ENCODE results near the gene TXNRD1.

TXNRD1 gene

DNA sequence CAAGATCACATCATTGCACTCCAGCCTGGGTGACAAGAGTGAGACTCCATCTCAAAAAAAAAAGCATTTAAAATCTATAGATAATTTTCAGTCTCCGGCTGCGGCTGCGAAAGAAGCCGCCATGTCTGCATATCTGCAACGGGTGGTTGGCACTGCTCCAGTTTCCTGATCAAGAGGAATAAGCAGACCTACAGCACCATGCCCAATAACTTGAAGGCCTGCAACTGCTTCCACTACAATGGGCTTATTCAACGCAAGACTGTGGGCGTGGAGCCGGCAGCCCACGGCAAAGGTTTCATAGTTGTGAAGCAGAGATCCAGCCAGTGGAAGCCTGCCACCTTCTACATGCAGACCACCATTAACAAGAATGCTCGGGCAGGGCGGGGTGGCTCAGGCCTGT lies 57.4 kb downstream of the TXNRD1 start:
- FAIRE-seq, result no peak
- no peak for DNase-seq (ENCODE audit: insufficient read length, low spot score)
- no peak for TF ChIP-seq POLR2A (IDR thresholded peaks at IDR 0.05; ENCODE audit: low read depth, low read length)

DNA sequence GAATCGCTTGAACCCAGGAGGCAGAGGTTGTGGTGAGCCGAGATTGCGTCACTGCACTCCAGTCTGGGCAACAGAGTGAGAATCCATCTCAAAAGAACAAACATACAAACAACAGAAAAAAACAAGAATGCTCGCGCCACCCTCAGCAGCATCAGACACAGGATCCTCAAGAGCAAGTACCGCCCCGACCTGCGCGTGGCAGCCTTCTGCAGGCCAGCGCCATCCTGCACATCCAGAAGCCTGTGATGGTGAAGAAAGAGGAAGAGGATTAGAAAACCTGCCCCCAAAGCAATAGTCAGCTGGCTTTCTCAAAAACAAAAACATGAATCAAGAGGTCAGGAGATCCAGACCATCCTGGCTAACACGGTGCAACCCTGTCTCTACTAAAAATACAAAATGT lies 57.9 kb downstream of the TXNRD1 start:
- TF ChIP-seq POLR2A (IDR thresholded peaks at IDR 0.05; ENCODE audit: low read depth, low read length), result no peak
- DNase-seq (ENCODE audit: insufficient read length, low spot score) (no peak), FAIRE-seq (no peak)

DNA sequence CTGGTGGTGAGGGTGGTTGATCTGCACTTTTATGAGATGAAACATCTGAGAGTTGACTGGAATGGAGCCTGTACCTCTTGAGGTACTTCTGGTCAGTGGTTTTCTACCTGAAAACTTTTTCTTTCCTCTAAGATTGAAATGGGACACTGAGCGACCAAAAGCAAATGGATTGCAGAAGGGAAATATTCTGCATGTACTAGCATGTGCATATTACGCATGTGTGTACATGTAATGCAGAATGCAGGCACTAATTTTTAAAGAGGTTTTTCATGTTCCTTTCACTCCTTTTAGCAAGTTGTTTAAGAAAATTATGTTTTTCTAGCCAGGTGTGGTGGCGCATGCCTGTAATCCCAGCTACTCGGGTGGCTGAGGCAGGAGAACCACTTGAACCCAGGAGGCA lies 59.2 kb downstream of the TXNRD1 start:
- no peak for FAIRE-seq
- no peak for TF ChIP-seq POLR2A (IDR thresholded peaks at IDR 0.05; ENCODE audit: low read depth, low read length)
- DNase-seq (ENCODE audit: insufficient read length, low spot score), result no peak

DNA sequence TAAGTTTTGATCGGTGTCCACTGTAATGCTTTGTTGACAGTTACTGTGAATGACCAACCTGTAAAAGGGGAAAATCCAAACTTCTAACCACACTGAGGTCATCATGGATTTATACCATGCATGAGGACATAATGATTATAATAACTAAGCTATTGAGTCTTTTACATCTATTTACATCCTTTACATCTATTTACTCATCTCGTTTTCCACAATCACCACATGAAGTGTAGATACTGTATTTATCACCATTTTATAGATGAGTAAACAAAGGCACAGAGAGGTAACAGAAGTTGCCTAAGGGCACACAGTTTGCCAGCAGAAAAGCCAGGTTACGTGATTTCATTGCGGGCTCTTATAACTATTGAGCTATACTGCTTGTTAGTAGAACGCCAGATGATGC lies 60.1 kb downstream of the TXNRD1 start:
- no peak for TF ChIP-seq POLR2A (IDR thresholded peaks at IDR 0.05; ENCODE audit: low read depth, low read length)
- FAIRE-seq (no peak), DNase-seq (ENCODE audit: insufficient read length, low spot score) (no peak)

DNA sequence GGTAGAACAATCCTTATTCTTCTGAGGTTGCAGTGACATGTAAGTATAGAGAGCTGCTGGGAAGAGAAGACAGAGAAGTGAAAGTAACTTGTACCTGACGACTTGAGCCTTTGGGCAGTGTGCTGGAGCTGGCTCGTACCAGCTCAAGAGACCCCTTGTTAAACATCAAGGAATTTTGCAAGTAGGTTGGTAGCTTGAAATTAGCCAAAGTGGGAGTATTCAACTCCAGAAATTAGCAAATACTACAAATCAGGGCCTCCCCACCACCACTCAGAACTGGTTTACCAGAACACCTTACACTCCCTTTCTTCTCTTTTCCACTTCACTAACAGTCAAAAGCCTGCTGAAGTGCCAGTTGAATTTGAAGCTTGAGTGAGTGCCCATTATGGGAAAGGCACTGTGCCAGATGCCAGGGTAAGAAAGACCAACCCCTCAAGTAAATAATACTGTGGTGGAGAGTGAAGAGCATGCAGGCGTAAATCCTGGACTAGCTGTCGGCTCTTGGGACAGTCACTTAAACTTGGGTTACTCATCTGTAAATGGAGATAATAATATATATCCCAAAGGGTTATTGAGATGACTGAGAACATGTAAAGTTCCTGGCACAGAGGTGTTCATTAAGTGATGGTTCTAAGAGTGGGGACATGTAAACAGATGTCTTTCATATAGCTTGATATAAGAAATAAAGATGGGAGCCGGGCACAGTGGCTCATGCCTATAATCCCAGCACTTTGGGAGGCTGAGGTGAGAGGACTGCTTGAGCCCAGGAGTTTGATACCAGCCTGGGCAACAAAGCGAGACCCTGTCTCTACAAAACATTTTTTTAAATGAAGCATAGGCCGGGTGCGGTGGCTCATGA lies 60.9 kb downstream of the TXNRD1 start:
- no peak for DNase-seq (ENCODE audit: insufficient read length, low spot score)
- no peak for TF ChIP-seq POLR2A (IDR thresholded peaks at IDR 0.05; ENCODE audit: low read depth, low read length)
- no peak for FAIRE-seq

DNA sequence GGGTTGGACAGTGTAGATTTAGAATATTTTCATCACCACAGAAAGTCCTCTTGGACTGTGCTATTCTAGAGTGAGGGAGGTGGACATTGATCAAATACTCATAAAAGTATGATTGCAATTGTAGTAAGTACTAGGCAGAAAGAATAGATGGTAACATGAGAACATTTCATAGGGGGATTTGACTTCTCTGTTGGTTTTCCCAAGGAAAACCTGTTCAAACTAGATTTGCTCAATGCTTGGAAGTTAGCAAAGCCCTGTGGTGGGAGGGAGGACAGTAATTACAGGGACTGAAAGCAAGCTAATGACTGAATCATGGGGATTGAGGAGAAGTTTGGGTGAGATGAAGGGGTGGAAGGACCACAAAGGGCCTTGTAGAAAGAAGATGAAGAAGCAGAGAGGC lies 63.6 kb downstream of the TXNRD1 start:
- no peak for FAIRE-seq
- no peak for TF ChIP-seq POLR2A (IDR thresholded peaks at IDR 0.05; ENCODE audit: low read depth, low read length)
- no peak for DNase-seq (ENCODE audit: insufficient read length, low spot score)

DNA sequence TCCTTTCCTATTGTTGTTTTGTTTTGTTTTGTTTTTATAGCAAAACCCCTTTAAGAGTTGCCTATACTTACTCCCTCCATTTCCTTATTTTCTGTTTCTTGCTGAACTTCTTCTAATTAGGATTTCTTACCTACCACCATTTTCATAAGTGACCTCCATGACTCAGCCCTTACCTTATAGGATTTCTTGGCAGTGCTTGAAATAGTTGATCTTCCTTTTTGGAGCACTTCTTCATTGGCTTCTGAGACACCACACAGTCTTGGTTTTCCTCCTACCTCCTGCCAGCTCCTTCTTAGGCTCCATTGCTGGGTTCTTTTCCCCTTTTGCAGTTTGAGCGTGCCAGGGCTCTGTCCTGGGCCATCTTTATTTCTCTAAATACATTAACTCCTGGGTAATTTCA lies 64.5 kb downstream of the TXNRD1 start:
- DNase-seq (ENCODE audit: insufficient read length, low spot score) (no peak), FAIRE-seq (no peak)
- TF ChIP-seq POLR2A (IDR thresholded peaks at IDR 0.05; ENCODE audit: low read depth, low read length), result no peak

DNA sequence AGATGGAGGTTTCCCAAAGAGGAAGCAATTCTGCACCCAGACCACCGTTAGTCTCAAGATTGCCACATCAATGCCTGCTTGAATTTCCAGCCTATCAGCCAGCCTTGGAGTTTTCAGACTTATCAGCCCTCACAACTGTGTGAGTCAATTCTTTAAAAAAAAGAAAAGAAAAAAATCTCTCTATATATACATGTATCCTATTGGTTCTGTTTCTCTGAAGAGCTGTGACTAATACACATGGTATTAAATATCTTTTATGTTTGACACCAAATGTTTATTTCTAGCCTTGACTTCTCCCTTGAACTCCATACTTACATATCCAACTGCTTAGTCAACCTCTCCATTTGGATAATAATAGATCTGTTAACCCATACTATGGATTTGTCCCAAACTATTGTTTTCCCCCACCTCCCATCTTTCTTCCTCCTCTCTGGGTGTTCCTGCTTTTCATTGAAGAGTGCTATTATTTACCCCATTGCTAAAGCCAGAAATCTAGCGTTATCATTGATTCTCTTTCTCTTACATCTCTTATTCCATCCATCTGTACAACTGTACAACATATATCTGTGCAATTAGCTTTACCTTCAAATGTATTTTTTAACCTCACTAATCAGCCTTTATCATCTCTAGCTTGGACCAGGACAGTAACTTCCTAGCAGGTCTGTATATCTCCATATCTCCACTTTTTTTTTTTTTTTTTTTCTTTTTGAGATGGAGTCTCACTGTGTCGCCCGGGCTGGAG lies 65.3 kb downstream of the TXNRD1 start:
- FAIRE-seq (no peak), DNase-seq (ENCODE audit: insufficient read length, low spot score) (peak; percentile 30)
- no peak for TF ChIP-seq POLR2A (IDR thresholded peaks at IDR 0.05; ENCODE audit: low read depth, low read length)

DNA sequence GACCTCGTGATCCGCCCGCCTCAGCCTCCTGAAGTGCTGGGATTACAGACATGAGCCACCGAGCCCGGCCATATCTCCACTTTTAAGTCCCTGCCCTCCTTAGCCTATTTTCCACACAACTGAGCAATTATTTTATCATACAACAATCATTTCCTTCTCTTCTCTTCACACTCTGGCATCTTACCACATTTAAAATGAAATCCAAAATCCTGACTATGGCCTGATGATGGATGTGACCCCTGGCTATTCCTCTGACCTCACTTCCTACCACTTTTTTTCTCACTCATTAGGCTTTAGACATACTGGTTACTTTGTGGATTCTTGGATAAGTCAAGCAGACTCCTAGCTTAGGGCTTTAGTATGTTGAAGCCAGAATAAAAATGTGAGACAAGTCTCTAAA lies 66.1 kb downstream of the TXNRD1 start:
- DNase-seq (ENCODE audit: insufficient read length, low spot score) (no peak), FAIRE-seq (peak; percentile 43)
- no peak for TF ChIP-seq POLR2A (IDR thresholded peaks at IDR 0.05; ENCODE audit: low read depth, low read length)

DNA sequence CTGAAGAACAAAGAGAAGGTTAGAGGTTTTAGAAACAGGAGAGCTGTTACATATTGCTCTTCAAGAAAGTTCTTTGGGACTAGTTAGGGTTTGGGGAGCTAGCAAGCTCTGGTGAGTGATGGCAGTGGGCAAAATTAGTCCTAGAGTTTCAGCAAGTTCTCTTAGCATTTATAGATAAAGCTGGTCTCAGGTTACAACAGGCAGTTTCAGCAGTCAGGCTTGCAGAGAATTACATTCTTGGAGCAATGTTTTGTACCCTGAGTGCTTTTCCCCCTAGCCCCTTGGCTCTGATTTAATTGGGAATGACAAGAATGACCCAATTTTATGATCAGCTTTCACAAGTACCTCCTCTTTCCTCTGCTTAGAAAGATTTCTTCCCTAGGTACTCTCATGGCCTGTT lies 66.5 kb downstream of the TXNRD1 start:
- FAIRE-seq (no peak), DNase-seq (ENCODE audit: insufficient read length, low spot score) (no peak)
- TF ChIP-seq POLR2A (IDR thresholded peaks at IDR 0.05; ENCODE audit: low read depth, low read length), result no peak

DNA sequence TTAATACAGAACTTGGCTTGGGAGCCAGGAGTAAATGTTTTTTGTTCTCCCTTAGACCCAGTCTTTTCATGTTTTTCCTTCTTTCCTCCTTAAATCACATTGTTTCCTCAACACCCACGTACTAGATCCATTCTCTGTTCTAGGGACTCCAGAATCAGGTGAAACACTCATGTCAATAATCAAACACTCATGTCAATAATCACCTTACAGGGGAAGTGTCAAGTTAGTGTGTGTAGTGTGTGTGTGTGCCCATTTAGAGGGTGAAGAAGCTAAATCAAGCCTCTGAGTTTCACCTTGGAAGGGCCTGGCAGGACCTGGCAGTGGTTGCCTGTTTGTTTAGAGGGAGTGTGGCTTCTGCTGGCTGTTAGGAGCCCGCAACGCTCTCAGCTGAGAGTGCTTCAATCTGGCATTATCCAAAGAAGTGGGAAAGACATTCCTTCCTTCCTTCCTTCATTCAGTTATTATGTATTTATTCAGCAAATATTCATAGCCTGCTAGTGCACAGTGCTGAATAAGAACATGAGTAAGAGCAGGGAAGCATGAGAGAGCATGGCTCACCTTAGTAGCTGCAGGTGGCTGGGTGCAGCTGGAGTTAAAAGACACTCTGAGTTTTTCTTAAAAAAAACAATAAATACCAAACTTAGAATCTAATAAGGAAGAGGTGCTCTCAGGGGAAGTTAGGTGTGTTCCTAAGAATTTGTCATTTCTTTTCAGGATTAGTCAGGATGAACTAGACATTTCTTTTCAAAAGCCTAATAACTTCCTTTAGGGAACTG lies 70.3 kb downstream of the TXNRD1 start:
- DNase-seq (ENCODE audit: insufficient read length, low spot score), result no peak
- TF ChIP-seq POLR2A (IDR thresholded peaks at IDR 0.05; ENCODE audit: low read depth, low read length), result no peak
- FAIRE-seq, result no peak

DNA sequence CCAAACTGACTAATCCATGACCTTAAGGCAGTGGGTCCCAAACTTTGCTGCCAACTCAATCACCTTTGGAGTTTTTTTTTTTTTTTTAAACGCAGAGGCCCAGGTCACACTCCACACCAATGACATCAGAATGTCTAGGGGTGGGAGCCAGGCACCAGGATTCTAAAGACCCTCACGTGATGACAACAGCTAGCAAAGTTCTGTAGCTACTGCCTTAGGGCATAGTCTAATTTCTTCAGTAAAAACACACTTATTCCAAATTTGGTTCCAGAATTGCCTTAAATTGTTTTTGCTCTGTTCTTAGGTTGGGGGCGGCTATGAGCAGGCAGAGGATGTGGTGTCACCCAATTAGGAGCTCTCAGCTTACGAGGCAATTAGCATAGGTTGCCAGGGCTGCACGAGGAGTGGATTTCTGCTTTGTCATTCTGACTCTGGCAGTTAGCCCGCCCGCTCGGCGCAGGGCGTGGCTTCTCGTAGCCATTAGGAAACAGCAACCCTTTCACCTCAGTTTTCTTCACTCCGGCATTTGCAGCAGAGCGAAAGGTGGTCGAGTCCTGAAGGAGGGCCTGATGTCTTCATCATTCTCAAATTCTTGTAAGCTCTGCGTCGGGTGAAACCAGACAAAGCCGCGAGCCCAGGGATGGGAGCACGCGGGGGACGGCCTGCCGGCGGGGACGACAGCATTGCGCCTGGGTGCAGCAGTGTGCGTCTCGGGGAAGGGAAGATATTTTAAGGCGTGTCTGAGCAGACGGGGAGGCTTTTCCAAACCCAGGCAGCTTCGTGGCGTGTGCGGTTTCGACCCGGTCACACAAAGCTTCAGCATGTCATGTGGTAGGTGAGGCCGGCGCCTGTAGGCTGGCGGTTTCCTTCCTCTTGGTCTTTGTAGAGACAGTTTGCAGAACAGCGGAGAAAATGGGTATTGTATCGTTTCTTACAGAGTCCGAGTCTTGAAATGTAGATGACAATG lies 71.2 kb downstream of the TXNRD1 start:
- FAIRE-seq, result peak; percentile 82
- DNase-seq (ENCODE audit: insufficient read length, low spot score), result peak; percentile 51
- peak; percentile 85 for TF ChIP-seq POLR2A (IDR thresholded peaks at IDR 0.05; ENCODE audit: low read depth, low read length)

DNA sequence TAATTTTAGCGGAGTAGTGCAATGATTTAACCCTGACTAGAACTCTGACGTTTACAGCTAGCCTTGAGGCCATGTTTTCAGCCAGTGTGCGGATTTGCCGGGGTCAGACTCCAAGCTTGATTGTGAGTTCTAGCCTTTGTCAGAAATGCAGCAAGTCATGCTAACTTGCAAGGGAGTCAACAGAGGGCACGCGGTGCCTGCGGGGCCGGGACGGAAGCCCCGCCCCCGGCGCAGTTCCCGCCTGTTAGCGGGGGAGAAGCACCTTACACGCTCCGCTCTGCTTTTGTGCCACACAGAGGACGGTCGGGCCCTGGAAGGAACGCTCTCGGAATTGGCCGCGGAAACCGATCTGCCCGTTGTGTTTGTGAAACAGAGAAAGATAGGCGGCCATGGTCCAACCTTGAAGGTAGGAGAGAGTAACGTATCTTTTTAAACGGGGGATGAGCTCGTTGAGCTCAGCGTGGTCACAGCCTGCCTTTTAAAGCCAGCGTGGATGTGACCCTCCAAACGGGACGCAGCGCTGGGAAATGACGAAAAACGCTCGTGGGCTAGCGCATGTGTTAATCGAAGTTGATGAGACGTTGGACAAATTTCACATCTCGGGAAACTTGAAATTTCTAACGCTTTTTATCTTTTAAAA lies 73.2 kb downstream of the TXNRD1 start:
- DNase-seq (ENCODE audit: insufficient read length, low spot score) (peak; percentile 35), FAIRE-seq (peak; percentile 33)
- TF ChIP-seq POLR2A (IDR thresholded peaks at IDR 0.05; ENCODE audit: low read depth, low read length), result peak; percentile 47; the same call in 1 of the 2 replicates
